Mucosa of descending colon (tissue), 3 donors: Measurements from ENCODE around the gene KCNH8. TPM values are rescaled to one million over a fixed set of nuclear protein-coding genes. Genes with fewer than 3 reads are reported as not detected.

Experiments used
- ATAC-seq: fragments of 200-7000 bp; cut with Tn5 transposase; one replicate; pipeline ENCODE4 v1.9.1; 2020; ENCODE audit warnings: mild to moderate bottlenecking, moderate library complexity
- DNase-seq, 3 donors: peaks; one replicate each; pipeline ENCODE4 v3.0.0-alpha.2; 2020
- H3K36me3 ChIP-seq: fragments of 200-600 bp; one replicate; pipeline ENCODE4 v1.8.0; 2021; ENCODE audit warnings: low read depth, mild to moderate bottlenecking
- H3K4me1 ChIP-seq: fragments of 200-600 bp; one replicate; pipeline ENCODE4 v1.8.0; 2021; ENCODE audit warnings: low read depth, mild to moderate bottlenecking
- H3K4me3 ChIP-seq: fragments of 200-600 bp; one replicate; pipeline ENCODE4 v1.8.0; 2021; ENCODE audit warnings: mild to moderate bottlenecking
- H3K9me3 ChIP-seq: fragments of 200-600 bp; one replicate; pipeline ENCODE4 v1.8.0; 2021; ENCODE audit warnings: mild to moderate bottlenecking
- intact Hi-C, 2 donors: fragments of 100-400 bp; cut with DNase I in 1 of 2; cut with micrococcal nuclease in 1 of 2; formaldehyde crosslinking; loops; one replicate each; pipeline versions ENCODE4 v1.11.0 to v1.11.1; 2022; cut with DNase I, micrococcal nuclease
- total RNA-seq, 3 donors: library from RNA; stranded (reverse); fragmentation: NEBNext Ultra II Directional in 2 of 3; extraction: Animal tissue kit (Norgen Biotek cat#: 25700) in 2 of 3; gene quantifications; one replicate each; pipeline versions ENCODE4 v1.2.1 to v1.2.4, GENCODE V29; 2021 to 2023
- TF ChIP-seq, protein P1 (sequence below): fragments of 200-600 bp; IDR thresholded peaks from one replicate; pipeline ENCODE4 v1.8.0; 2022; ENCODE audit warnings: antibody characterized with exemption, mild to moderate bottlenecking
- donor health status: DM: no; HTN: no; CAD: no; lungs with moderate emphysema.
- donor health status: DM: no; HTN: no; CAD: no.
- donor health status: DM: no; HTN: yes; CAD: no.

The KCNH8 gene
- total RNA-seq, 3 donors from 2014 or later: 1.0 to 1.3 (median 1.1) TPM

DNA sequence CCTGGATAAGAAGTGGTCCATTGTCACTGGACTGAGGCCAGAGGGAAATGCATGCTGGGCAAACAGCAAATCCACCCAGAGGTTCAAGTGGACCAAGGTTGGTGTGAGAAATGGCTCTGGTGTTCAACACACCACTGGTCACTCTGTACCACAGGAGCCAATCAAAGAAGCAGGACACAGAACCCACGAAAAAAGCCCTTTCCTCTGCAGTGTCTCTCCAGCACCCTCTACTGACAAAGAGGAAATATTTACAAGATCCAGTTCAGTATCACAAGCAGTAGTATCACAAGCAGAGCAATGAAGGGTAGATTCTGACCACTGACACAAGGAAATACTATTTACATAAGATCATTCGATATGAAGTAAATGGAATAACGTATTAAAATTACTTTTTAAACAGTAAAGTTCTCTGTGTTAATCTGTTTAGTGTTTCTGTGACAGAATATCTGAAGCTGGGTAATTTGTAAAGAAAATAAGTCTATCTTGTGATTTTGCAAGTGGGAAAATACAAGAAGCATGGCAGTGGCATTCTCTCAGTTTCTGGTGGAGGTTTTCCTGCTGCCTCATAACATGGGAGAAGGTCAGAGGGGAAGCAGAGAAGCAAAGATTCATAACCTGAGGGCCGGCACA is 395.0 kb downstream of the KCNH8 start:
- ATAC-seq: peak; percentile 60
- H3K36me3 ChIP-seq: no peaks in the 10 kb centered on the region
- H3K9me3 ChIP-seq: no peaks in the 10 kb centered on the region
- TF ChIP-seq, protein P1, sequence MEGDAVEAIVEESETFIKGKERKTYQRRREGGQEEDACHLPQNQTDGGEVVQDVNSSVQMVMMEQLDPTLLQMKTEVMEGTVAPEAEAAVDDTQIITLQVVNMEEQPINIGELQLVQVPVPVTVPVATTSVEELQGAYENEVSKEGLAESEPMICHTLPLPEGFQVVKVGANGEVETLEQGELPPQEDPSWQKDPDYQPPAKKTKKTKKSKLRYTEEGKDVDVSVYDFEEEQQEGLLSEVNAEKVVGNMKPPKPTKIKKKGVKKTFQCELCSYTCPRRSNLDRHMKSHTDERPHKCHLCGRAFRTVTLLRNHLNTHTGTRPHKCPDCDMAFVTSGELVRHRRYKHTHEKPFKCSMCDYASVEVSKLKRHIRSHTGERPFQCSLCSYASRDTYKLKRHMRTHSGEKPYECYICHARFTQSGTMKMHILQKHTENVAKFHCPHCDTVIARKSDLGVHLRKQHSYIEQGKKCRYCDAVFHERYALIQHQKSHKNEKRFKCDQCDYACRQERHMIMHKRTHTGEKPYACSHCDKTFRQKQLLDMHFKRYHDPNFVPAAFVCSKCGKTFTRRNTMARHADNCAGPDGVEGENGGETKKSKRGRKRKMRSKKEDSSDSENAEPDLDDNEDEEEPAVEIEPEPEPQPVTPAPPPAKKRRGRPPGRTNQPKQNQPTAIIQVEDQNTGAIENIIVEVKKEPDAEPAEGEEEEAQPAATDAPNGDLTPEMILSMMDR: peak; percentile 35
- H3K4me3 ChIP-seq: no peak overlapping the region
- peaks cover 7% of the 10 kb centered on the region for H3K4me1 ChIP-seq
- DNase-seq: peak in 1 of 3 donors; percentile 6
- intact Hi-C loops: no loop called here

DNA sequence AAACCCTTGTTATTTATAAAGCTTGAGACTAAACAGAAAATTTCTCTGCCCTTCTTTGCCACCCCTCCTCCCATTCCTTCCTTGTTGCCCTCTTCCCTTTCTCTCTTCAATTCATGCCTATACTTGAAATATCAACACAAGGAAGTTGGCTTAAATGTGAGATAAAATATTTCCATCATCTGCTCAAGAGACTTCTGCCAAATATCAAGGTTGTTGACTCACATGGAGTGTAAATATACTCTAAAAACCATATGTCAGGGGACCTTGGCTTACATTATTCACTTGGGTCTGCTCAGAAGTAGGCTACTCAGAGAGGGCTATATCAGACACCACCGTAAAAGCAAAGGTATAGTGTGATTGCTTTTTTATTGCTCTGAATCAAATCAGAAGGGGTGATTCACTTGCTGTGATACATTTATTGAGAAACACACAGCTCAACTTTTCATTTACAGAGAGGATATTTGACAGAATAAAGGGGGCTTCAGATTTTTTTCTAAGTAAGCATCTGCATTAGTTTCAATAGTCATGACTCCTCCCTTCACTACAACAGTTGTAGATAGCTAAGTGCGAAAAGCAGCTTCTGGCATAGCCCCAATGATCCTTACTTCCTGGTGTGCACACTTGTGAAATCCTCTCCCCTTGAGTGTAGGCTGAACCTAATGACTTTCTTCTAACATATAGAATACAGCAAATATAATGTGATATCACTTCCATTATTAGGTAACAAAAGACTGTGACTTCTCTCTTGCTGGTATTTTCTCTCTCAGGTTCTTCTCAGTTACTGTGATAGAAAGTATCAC is 399.6 kb downstream of the KCNH8 start:
- no peaks in the 10 kb centered on the region for H3K9me3 ChIP-seq
- intact Hi-C loops: no loop called here
- H3K4me3 ChIP-seq: no peak overlapping the region
- TF ChIP-seq, protein P1: no peak
- peak in 1 of 3 donors; percentile 62 for DNase-seq
- peaks cover 7% of the 10 kb centered on the region for H3K4me1 ChIP-seq
- ATAC-seq: peak; percentile 85
- H3K36me3 ChIP-seq: no peaks in the 10 kb centered on the region

DNA sequence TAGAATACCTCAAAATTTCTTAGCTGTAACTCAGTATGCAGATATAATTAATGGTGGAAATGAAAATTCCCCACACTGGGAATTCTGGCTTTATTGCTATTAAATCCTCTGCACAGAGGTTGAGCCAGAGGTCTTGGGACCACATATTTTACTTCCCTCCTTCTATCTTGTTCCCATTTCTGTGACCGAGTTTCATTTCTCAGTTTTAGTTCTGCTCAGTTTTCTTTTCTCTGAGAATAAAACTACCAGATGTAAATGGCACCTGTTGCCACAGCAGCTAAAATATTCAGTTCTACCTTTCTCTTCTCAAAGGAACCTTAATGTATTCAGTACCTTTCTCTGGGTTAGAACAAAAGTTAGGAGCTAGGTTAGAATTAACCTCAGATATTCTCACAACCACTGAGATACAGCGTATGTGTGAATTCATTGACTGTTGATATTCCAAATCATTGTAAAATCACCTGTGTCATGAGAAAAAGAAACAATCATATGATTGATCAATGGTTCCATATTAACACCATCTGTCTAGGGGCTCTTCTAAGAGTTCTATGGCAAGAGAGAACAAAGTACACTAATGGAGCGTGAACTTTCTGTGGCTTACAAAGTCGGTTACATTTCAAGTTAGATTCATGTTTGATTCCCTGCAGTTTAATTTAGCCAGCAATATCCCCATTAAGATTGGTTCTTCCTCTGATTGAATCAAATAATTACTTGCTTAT is 411.6 kb downstream of the KCNH8 start:
- TF ChIP-seq, protein P1: no peak
- DNase-seq (no peak), ATAC-seq (no peak)
- H3K4me3 ChIP-seq: no peak overlapping the region
- intact Hi-C loops: no loop called here
- H3K36me3 ChIP-seq: no peaks in the 10 kb centered on the region
- no peaks in the 10 kb centered on the region for H3K4me1 ChIP-seq
- H3K9me3 ChIP-seq: no peaks in the 10 kb centered on the region

DNA sequence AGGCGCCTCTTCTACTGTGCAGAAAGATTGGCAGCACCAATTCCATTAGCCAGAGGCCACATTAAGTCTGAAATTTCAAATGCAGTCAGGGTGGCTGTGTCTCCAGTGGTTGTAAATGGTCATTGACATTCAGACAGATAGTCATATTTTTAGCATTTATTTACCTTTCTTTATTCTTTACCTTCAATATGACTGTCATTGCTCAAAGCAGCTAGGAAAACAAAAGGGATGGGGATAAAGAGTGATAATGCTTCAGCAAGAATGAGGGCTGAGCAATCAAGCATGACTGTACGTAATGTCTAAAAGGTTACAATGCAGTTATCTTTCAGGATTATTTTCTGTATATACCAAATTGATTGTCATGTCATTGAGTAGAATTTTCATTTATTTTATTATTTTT is 425.3 kb downstream of the KCNH8 start:
- DNase-seq (no peak), ATAC-seq (no peak)
- H3K4me1 ChIP-seq: no peaks in the 10 kb centered on the region
- no peaks in the 10 kb centered on the region for H3K36me3 ChIP-seq
- no peaks in the 10 kb centered on the region for H3K9me3 ChIP-seq
- intact Hi-C loops: no loop called here
- no peak overlapping the region for H3K4me3 ChIP-seq
- TF ChIP-seq, protein P1: no peak

DNA sequence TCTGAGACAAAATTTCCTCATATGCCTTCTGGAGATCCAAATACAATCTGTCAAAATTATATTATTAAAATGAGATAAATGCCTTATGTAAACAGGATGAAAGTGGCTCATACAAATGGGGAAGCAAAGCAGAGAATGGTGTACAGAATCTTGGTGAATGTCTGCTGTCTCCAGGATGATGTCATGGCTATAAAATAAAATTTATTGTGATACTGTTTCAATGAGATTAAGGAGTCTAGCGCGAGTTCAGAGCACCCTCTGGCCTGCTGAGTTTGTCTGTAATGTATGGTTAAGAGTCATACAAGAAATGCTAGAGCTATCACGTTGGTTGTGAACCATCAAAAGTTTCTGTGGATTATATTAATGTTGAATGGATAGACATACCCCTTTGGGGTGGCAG is 426.0 kb downstream of the KCNH8 start:
- H3K9me3 ChIP-seq: no peaks in the 10 kb centered on the region
- no peak for DNase-seq
- intact Hi-C loops: no loop called here
- H3K4me3 ChIP-seq: no peak overlapping the region
- no peak for ATAC-seq
- H3K36me3 ChIP-seq: no peaks in the 10 kb centered on the region
- TF ChIP-seq, protein P1: no peak
- H3K4me1 ChIP-seq: no peaks in the 10 kb centered on the region
